NB4 (cell line): Measurements from ENCODE around the gene TEX54.

Experiments used
- DNase-seq: peaks from one replicate; pipeline ENCODE4 v3.0.0; 2010; ENCODE audit warnings: low read depth
- H3K4me3 ChIP-seq: one replicate; pipeline ENCODE4 v1.5.1; 2011; ENCODE audit warnings: mild to moderate bottlenecking, low read depth, low read length, moderate library complexity
- MYC ChIP-seq: IDR thresholded peaks from 2 replicates; pipeline ENCODE4 v1.6.1; 2011; ENCODE audit warnings: low read depth, low read length
- POLR2A ChIP-seq: IDR thresholded peaks from 2 replicates; pipeline ENCODE4 v1.6.1; 2011; ENCODE audit warnings: mild to moderate bottlenecking; ENCODE audit not compliant: insufficient read length; ENCODE audit errors: extremely low read depth
- TF ChIP-seq, protein P1 (sequence below): IDR thresholded peaks from 2 replicates; pipeline ENCODE4 v1.6.1; 2011; ENCODE audit warnings: low read depth, low read length
- TF ChIP-seq, protein P2 (sequence below): IDR thresholded peaks from one replicate; pipeline ENCODE4 v1.5.1; 2012; ENCODE audit warnings: low read depth, low read length

TEX54 gene

DNA sequence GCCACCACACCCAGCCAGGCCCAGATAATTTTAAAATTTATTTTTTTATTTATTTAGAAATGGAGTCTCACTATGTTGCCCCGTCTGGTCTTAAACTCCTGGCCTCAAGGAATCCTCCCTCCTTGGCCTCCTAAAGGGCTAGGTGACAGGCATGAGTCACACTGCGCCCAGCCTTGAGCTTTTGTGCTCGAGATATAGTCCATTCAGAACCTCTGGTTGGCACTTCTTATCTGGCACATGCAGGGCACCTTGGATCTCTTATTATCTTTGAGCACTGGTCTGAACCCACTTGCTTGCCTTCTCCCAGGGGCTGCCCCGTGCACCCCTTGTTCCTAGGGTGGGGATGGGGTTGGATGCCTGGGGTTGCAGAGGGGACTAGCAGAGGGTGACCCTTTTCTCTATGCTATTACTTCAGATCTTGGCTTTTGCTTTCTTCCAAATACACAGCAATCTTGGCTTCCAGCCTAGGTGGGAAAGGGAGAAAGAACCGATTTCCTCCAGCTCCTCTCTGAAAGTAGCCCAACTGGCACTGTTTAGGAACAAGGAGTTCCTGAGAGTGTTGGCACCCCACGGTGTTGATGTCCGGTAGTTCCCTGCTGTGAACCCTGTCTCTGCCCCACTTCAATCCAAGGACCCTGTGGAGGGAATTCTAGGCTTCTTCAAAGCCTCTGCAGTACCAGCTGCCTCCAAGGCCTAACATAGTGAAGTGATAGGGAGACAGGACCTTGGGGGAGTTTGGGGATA, 46.8 kb upstream of the TEX54 start:
- H3K4me3 ChIP-seq, result peak overlapping the region; percentile 99
- TF ChIP-seq, protein P1, sequence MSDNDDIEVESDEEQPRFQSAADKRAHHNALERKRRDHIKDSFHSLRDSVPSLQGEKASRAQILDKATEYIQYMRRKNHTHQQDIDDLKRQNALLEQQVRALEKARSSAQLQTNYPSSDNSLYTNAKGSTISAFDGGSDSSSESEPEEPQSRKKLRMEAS, result no peak
- no peak for TF ChIP-seq MYC
- TF ChIP-seq, protein P2, sequence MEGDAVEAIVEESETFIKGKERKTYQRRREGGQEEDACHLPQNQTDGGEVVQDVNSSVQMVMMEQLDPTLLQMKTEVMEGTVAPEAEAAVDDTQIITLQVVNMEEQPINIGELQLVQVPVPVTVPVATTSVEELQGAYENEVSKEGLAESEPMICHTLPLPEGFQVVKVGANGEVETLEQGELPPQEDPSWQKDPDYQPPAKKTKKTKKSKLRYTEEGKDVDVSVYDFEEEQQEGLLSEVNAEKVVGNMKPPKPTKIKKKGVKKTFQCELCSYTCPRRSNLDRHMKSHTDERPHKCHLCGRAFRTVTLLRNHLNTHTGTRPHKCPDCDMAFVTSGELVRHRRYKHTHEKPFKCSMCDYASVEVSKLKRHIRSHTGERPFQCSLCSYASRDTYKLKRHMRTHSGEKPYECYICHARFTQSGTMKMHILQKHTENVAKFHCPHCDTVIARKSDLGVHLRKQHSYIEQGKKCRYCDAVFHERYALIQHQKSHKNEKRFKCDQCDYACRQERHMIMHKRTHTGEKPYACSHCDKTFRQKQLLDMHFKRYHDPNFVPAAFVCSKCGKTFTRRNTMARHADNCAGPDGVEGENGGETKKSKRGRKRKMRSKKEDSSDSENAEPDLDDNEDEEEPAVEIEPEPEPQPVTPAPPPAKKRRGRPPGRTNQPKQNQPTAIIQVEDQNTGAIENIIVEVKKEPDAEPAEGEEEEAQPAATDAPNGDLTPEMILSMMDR, result no peak
- no peak for TF ChIP-seq POLR2A
- DNase-seq, result peak; percentile 35

DNA sequence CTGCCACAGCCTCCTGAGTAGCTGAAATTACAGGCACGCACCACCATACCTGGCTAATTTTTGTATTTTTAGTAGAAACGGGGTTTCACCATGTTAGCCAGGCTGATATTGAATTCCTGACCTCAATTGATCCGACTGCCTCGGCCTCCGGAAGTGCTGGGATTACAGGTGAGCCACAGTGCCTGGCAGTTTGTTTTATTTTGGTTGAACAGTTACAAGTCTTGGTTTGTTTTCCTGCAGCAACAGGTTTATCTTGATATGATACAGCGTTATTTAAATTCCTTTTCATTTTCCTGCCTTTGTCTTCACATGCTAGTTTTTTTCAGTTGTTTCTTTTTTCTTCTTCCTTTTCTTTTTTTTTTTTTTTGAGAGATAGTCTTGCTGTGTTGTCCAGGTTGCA, 44.1 kb upstream of the TEX54 start:
- no peak overlapping the region for H3K4me3 ChIP-seq
- DNase-seq, result no peak
- TF ChIP-seq MYC (no peak), POLR2A (no peak)
- TF ChIP-seq, protein P2, result no peak
- TF ChIP-seq, protein P1, result no peak

DNA sequence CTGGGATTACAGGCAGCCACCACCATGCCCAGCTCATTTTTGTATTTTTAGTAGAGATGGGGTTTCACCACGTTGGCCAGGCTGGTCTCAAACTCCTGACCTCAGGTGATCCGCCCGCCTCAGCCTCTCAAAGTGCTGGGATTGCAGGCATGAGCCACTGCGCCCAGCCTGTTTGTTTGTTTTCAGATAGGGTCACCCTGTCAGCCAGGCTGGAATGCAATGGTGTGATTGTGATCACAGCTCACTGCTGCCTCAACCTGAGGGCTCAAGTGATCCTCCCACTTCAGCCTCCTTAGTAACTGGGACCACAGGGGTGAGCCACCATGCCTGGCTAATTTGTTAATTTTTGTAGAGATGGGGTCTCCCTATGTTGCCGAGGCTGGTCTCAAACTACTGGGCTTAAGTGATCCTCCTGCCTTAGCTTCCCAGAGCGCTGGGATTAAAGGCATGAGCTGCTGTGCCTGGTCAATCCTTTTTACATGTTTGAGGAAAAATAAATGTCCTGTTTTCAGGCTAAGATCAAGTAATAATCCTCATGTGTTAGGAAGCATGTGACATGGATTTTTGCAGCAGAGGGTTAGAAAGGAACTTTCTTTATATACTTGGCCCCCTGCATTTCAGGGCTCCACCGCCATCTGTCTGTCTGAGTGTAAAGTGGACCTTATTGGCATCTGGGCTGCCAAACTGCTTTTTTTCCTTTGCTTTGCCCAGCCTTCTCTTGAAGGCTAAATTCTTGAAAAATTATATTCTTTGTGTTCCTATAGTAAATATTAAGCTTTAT, 43.2 kb upstream of the TEX54 start:
- no peak for DNase-seq
- no peak overlapping the region for H3K4me3 ChIP-seq
- no peak for TF ChIP-seq POLR2A
- TF ChIP-seq MYC, result no peak
- TF ChIP-seq, protein P2, result no peak

DNA sequence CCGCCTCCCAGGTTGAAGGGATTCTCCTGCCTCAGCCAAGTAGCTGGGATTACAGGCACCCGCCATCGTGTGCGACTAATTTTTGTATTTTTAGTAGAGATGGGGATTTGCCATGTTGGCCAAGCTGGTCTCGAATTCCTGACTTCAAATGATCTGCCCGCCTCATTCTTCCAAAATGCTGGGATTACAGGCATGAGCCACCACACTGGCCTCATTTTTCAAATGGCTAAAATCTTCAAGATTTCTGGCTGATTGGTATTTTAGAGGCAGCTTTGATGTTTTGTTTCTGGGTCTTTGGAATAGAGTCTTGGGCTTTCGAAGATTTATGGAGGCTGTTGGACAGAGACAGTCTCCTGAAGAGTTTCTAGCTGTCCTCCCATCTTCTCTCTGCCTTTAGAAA, 42.2 kb upstream of the TEX54 start:
- H3K4me3 ChIP-seq, result no peak overlapping the region
- TF ChIP-seq, protein P2, result no peak
- TF ChIP-seq POLR2A, result no peak
- TF ChIP-seq, protein P1, result no peak
- no peak for TF ChIP-seq MYC
- no peak for DNase-seq

DNA sequence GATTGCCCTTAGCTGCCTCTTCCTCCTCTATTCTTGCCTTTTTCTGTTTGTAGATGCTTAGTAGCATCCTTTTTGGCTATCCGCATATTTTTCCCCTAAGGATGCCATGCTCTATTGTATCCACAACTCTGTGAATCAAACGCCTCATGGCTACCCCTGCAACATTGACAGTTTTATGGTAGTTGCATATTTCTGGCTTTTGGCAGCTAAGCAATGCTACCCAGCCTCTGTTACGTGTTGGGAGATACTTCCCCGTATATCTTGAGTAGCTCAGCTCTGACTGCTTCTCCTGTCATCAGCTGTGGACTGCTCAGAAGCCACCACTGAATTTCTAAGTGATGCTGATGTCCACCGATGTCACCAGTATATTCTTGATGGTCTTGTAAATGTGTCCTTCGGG, 33.0 kb upstream of the TEX54 start:
- TF ChIP-seq MYC (no peak), POLR2A (no peak)
- TF ChIP-seq, protein P1, result no peak
- TF ChIP-seq, protein P2, result no peak
- no peak overlapping the region for H3K4me3 ChIP-seq
- no peak for DNase-seq
